ENCODE data around the gene XIRP2.

Gene XIRP2

DNA sequence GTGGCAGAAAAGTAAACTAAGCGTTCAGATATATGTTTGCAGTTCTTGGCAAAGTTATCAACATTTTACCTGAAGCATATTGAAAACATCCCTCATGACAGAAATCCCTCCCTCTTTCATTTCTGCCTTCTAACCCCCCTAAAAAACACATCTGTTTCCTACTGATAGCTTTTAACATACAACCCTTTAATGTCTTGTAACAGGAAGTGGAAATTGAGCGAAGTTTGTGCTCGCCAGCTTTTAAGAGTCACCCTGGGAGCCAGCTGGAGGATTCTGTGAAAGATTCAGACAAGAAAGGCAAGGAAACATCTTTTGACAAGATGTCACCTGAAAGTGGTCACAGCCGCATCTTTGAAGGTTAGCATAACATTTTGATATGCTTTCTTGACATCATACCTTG lies 247.4 kb downstream of the XIRP2 start:
- TF ChIP-seq POLR2AphosphoS5 (IDR thresholded peaks at IDR 0.05; ENCODE audit: low read depth, low read length) = no peak
- no peak for TF ChIP-seq POU2F2 (IDR thresholded peaks at IDR 0.05; ENCODE audit: low read depth, low read length)
- TF ChIP-seq PAX5 (IDR thresholded peaks at IDR 0.05; ENCODE audit: insufficient read depth, low read length, severe bottlenecking) = no peak
- TF ChIP-seq POLR2A (IDR thresholded peaks at IDR 0.05; ENCODE audit: low read depth, low read length) = no peak
- no peak for TF ChIP-seq TAF1 (IDR thresholded peaks at IDR 0.05; ENCODE audit: low read depth, low read length)
- TF ChIP-seq SPI1 (IDR thresholded peaks at IDR 0.05; ENCODE audit: low read depth, low read length) = no peak
- FAIRE-seq (no peak), DNase-seq (ENCODE audit: insufficient read length, low spot score) (no peak)

DNA sequence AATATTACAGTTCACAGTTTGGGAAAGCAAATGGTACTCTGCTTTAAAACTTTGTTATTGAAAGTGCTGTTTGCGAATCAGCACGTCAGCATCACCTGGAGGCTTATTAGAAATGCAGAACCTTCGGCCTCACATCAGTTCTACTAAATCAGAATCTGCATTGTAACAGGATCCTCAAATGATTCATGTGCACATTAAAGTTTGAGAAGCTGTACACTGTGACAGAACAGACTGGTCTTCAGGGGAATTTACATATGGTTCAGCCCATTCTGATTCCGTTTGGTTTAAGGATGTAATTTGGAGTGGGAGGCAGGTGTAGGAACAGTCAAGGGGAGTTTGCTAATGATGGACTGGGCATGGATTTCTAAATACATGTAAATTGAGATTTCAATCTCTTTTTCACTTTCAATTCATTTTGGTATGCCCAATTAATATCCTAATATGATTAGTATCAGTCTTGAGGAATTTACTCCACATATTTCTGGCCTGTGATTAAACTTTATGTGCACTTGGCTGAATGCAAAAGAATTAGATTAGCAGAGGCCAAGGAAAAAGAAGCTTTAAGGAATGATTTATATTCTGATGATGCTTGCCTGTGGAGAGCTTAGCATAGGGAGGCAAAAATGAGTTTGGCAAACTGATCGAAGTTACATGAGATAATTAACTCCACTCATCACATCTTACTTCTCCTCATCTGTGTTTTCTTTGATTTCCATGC lies 248.8 kb downstream of the XIRP2 start:
- TF ChIP-seq PAX5 (IDR thresholded peaks at IDR 0.05; ENCODE audit: insufficient read depth, low read length, severe bottlenecking) = no peak
- TF ChIP-seq POU2F2 (IDR thresholded peaks at IDR 0.05; ENCODE audit: low read depth, low read length) = no peak
- no peak for TF ChIP-seq POLR2A (IDR thresholded peaks at IDR 0.05; ENCODE audit: low read depth, low read length)
- TF ChIP-seq POLR2AphosphoS5 (IDR thresholded peaks at IDR 0.05; ENCODE audit: low read depth, low read length) = no peak
- no peak for TF ChIP-seq TAF1 (IDR thresholded peaks at IDR 0.05; ENCODE audit: low read depth, low read length)
- FAIRE-seq (no peak), DNase-seq (ENCODE audit: insufficient read length, low spot score) (no peak)

DNA sequence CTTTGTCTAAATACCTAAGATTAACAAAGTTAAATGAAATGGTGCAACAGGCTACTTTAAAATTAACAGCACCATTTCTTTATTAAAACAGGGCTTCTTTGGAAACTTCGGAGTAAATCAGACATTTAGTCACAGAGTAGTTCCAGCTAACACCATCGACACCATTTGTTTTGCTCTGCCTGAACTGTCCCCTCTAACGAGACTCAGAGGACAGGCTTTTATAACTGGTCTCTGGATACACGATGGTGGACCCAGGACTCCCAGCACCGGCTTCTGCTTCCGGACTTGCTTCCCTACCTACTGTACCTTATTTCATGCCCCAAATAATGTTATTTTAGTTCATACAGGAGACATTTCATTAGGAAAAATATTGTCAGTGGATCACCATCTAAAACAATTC lies 252.1 kb downstream of the XIRP2 start:
- no peak for FAIRE-seq
- no peak for TF ChIP-seq SPI1 (IDR thresholded peaks at IDR 0.05; ENCODE audit: low read depth, low read length)
- TF ChIP-seq PAX5 (IDR thresholded peaks at IDR 0.05; ENCODE audit: insufficient read depth, low read length, severe bottlenecking) = no peak
- TF ChIP-seq TAF1 (IDR thresholded peaks at IDR 0.05; ENCODE audit: low read depth, low read length) = no peak
- TF ChIP-seq POLR2A (IDR thresholded peaks at IDR 0.05; ENCODE audit: low read depth, low read length) = no peak
- TF ChIP-seq POU2F2 (IDR thresholded peaks at IDR 0.05; ENCODE audit: low read depth, low read length) = no peak
- no peak for TF ChIP-seq POLR2AphosphoS5 (IDR thresholded peaks at IDR 0.05; ENCODE audit: low read depth, low read length)
- DNase-seq (ENCODE audit: insufficient read length, low spot score) = no peak

DNA sequence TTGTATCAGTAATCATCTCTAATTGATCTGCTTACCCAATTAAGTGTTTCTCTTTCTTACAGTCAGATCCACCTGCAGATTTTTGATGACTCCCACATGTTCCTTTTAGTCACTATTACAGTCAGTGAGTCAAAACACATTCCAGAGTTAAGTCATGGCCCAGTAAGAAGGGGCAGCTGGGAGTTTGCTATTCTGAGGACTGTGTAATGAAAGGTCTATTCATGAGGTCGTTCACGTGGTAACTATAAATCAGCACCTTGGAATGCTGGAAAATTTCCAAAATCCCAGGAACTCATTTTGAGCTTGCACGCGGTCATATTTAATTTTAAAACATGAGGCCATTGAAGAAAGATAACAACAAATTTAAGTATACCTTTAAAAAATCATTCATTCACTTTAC lies 252.5 kb downstream of the XIRP2 start:
- no peak for TF ChIP-seq TAF1 (IDR thresholded peaks at IDR 0.05; ENCODE audit: low read depth, low read length)
- TF ChIP-seq SPI1 (IDR thresholded peaks at IDR 0.05; ENCODE audit: low read depth, low read length) = no peak
- TF ChIP-seq POLR2A (IDR thresholded peaks at IDR 0.05; ENCODE audit: low read depth, low read length) = no peak
- TF ChIP-seq POU2F2 (IDR thresholded peaks at IDR 0.05; ENCODE audit: low read depth, low read length) = no peak
- TF ChIP-seq PAX5 (IDR thresholded peaks at IDR 0.05; ENCODE audit: insufficient read depth, low read length, severe bottlenecking) = no peak
- TF ChIP-seq POLR2AphosphoS5 (IDR thresholded peaks at IDR 0.05; ENCODE audit: low read depth, low read length) = no peak
- no peak for DNase-seq (ENCODE audit: insufficient read length, low spot score)
- FAIRE-seq = no peak

DNA sequence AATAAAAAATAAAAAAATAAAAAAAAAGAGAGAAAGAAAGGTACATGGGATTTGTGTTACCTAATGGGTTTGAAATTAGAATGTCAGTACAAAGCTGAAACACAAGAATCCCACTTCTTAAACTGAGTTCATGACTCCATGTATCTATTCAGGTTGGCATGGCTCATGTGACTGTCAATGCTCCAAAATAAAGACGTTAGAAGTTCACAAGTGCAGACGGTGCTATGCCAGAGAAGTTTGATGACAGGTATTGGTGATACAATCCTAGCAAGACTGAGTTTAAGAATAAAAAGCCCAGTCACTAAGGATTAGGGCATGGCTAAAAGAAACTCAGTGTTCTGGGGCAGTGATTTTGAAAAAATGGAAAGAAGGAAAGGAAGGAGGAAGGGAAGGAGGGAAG lies 254.3 kb downstream of the XIRP2 start:
- TF ChIP-seq PAX5 (IDR thresholded peaks at IDR 0.05; ENCODE audit: insufficient read depth, low read length, severe bottlenecking) (no peak), POLR2AphosphoS5 (IDR thresholded peaks at IDR 0.05; ENCODE audit: low read depth, low read length) (no peak), SPI1 (IDR thresholded peaks at IDR 0.05; ENCODE audit: low read depth, low read length) (no peak), POLR2A (IDR thresholded peaks at IDR 0.05; ENCODE audit: low read depth, low read length) (no peak), TAF1 (IDR thresholded peaks at IDR 0.05; ENCODE audit: low read depth, low read length) (no peak), POU2F2 (IDR thresholded peaks at IDR 0.05; ENCODE audit: low read depth, low read length) (no peak)
- FAIRE-seq = no peak
- no peak for DNase-seq (ENCODE audit: insufficient read length, low spot score)

- no peak for FAIRE-seq
Measured at GRCh38 chr2:167144179-167144898, 256.1 kb downstream of the XIRP2 start.

DNA sequence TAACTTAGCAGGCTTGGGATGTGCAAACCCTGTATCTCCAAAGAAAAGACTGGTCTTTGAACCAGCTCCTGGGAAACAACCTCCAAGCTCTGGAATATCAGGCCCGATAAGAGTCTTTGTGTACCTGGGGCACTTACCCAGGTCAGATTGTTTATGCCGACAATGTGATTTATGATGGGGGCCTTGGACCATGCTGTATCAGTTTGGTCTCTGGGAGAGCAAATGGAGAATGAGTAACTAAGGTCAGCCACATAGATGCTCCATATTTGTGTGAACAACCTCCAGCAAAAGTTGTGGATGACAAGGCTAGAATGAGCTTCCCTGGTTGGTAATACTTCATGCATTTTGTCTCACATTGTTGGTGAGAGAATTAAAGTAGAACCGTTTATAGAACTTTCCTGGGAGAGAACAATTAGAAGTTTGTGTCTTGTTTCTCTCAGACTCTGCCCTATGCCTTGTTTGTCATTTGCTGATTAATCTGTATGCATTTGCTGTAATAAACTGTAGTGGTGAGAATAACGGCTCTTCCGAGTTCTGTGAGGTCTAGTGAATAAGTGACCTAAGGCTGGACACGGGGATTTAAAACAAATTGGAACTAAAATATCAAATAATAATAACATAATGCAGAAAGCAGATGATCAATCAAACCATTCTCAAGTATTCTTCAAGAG lies 259.1 kb downstream of the XIRP2 start:
- no peak for DNase-seq (ENCODE audit: insufficient read length, low spot score)
- TF ChIP-seq TAF1 (IDR thresholded peaks at IDR 0.05; ENCODE audit: low read depth, low read length) (no peak), POLR2A (IDR thresholded peaks at IDR 0.05; ENCODE audit: low read depth, low read length) (no peak), POU2F2 (IDR thresholded peaks at IDR 0.05; ENCODE audit: low read depth, low read length) (no peak), POLR2AphosphoS5 (IDR thresholded peaks at IDR 0.05; ENCODE audit: low read depth, low read length) (no peak), SPI1 (IDR thresholded peaks at IDR 0.05; ENCODE audit: low read depth, low read length) (no peak), PAX5 (IDR thresholded peaks at IDR 0.05; ENCODE audit: insufficient read depth, low read length, severe bottlenecking) (no peak)
- FAIRE-seq = no peak

More at GRCh38 chr2:167144179-167144898, 256.1 kb downstream of the XIRP2 start:
- TF ChIP-seq POLR2A (IDR thresholded peaks at IDR 0.05; ENCODE audit: low read depth, low read length) (no peak), POU2F2 (IDR thresholded peaks at IDR 0.05; ENCODE audit: low read depth, low read length) (no peak), POLR2AphosphoS5 (IDR thresholded peaks at IDR 0.05; ENCODE audit: low read depth, low read length) (no peak), PAX5 (IDR thresholded peaks at IDR 0.05; ENCODE audit: insufficient read depth, low read length, severe bottlenecking) (no peak), TAF1 (IDR thresholded peaks at IDR 0.05; ENCODE audit: low read depth, low read length) (no peak), SPI1 (IDR thresholded peaks at IDR 0.05; ENCODE audit: low read depth, low read length) (no peak)
- no peak for DNase-seq (ENCODE audit: insufficient read length, low spot score)

- FAIRE-seq = no peak
- TF ChIP-seq PAX5 (IDR thresholded peaks at IDR 0.05; ENCODE audit: insufficient read depth, low read length, severe bottlenecking) (no peak), TAF1 (IDR thresholded peaks at IDR 0.05; ENCODE audit: low read depth, low read length) (no peak), SPI1 (IDR thresholded peaks at IDR 0.05; ENCODE audit: low read depth, low read length) (no peak)
- DNase-seq (ENCODE audit: insufficient read length, low spot score) = no peak
Measured at GRCh38 chr2:167151894-167152293, 263.6 kb downstream of the XIRP2 start.

DNA sequence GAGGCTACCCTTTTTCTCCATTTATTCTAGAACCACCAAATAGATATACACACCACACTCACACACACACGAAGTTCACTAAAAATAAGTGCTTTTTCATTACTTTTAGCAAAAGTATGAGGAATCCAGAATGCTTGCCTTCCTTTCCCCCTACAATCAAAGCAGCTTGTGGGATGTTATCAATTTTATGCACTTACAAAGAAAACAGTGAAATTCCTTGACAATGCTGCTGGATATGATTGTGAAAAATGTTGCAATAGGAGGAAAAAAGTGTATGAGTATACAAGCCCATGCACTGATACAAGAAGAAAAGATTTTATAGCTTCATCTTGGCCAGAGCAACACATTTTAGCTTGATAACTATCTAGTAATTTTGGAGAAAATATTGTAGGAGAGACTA lies 269.2 kb downstream of the XIRP2 start:
- FAIRE-seq (no peak), DNase-seq (ENCODE audit: insufficient read length, low spot score) (no peak)
- TF ChIP-seq POLR2AphosphoS5 (IDR thresholded peaks at IDR 0.05; ENCODE audit: low read depth, low read length) (no peak), POLR2A (IDR thresholded peaks at IDR 0.05; ENCODE audit: low read depth, low read length) (no peak), SPI1 (IDR thresholded peaks at IDR 0.05; ENCODE audit: low read depth, low read length) (no peak), POU2F2 (IDR thresholded peaks at IDR 0.05; ENCODE audit: low read depth, low read length) (no peak), PAX5 (IDR thresholded peaks at IDR 0.05; ENCODE audit: insufficient read depth, low read length, severe bottlenecking) (no peak), TAF1 (IDR thresholded peaks at IDR 0.05; ENCODE audit: low read depth, low read length) (no peak)

All from GM12891 (cell line).